ENCODE results near the gene GAPT. TPM values are rescaled to one million over a fixed set of nuclear protein-coding genes. Genes with fewer than 3 reads are reported as not detected.

Gene GAPT
- total RNA-seq, 4 donors from 2014 or later, result 0.60 TPM; not detected in 3

DNA sequence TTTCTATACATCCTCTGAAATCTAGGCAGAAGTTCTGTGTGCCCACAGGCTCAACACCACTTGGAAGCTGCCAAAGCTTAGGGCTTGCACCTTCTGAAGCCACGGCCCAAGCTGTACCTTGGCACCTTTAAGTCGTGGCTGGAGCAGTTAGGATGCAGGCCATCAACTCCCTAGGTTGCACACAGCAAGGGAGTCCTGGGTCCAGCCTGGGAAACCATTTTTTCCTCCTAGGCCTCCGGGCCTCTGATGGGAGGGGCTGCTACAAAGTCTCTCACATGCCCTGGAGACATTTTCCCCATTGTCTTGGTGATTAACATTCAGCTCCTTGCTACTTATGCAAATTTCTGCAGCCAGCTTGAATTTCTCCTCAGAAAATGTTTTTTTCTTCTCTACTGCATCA lies 15.8 kb upstream of the GAPT start:
- intact Hi-C loops (cut with DNase I; ENCODE audit: low total_unique reads) (no loop called here), in situ Hi-C loops (cut with MboI; ENCODE audit: low sequenced_read_pairs in 4 of 4) (no loop called here)
- Histone ChIP-seq H3K27me3 (no peaks in the 10 kb centered on the region), H3K36me3 (no peaks in the 10 kb centered on the region), H3K9me3 (no peaks in the 10 kb centered on the region), H3K4me1 (no peaks in the 10 kb centered on the region), H3K27ac (no peak overlapping the region), H3K4me3 (no peak overlapping the region)
- no peak for TF ChIP-seq POLR2A (IDR thresholded peaks at IDR 0.05)
- no peak for TF ChIP-seq CTCF (IDR thresholded peaks at IDR 0.05 in 4 of 5, conservative IDR thresholded peaks at IDR 0.05 in 1 of 5)
- DNase-seq (no peak), ATAC-seq (no peak)

- no peak for DNase-seq
- ATAC-seq, result no peak
- Histone ChIP-seq H3K4me3 (no peak overlapping the region), H3K9me3 (no peaks in the 10 kb centered on the region), H3K27ac (no peak overlapping the region), H3K4me1 (no peaks in the 10 kb centered on the region), H3K27me3 (peaks cover 0 to 3% (median 0%) of the 10 kb centered on the region in 3 donors), H3K36me3 (no peaks in the 10 kb centered on the region)
- TF ChIP-seq POLR2A (IDR thresholded peaks at IDR 0.05) (no peak), CTCF (IDR thresholded peaks at IDR 0.05 in 4 of 5, conservative IDR thresholded peaks at IDR 0.05 in 1 of 5) (no peak)
- intact Hi-C loops (cut with DNase I; ENCODE audit: low total_unique reads), result no loop called here
- in situ Hi-C loops (cut with MboI; ENCODE audit: low sequenced_read_pairs in 4 of 4), result no loop called here
These were observed 13.4 kb upstream of the GAPT start for GRCh38 chr5:58477760-58478376.

GRCh38 chr5:58481066-58481676 lies 10.1 kb upstream of the GAPT start:
- in situ Hi-C loops (cut with MboI; ENCODE audit: low sequenced_read_pairs in 4 of 4), result no loop called here
- TF ChIP-seq CTCF (IDR thresholded peaks at IDR 0.05 in 4 of 5, conservative IDR thresholded peaks at IDR 0.05 in 1 of 5) (no peak), POLR2A (IDR thresholded peaks at IDR 0.05) (no peak)
- no peak for ATAC-seq
- no peak overlapping the region for H3K27ac ChIP-seq
- peaks cover 0 to 7% (median 0%) of the 10 kb centered on the region in 3 donors for H3K27me3 ChIP-seq
- H3K36me3 ChIP-seq, result no peaks in the 10 kb centered on the region
- no peaks in the 10 kb centered on the region for H3K9me3 ChIP-seq
- intact Hi-C loops (cut with DNase I; ENCODE audit: low total_unique reads), result no loop called here
- no peak for DNase-seq
- H3K4me3 ChIP-seq, result no peak overlapping the region
- H3K4me1 ChIP-seq, result no peaks in the 10 kb centered on the region

- Histone ChIP-seq H3K4me1 (no peaks in the 10 kb centered on the region), H3K27me3 (peaks cover 0 to 7% (median 0%) of the 10 kb centered on the region in 3 donors), H3K36me3 (no peaks in the 10 kb centered on the region), H3K27ac (no peak overlapping the region), H3K4me3 (no peak overlapping the region), H3K9me3 (no peaks in the 10 kb centered on the region)
- in situ Hi-C loops (cut with MboI; ENCODE audit: low sequenced_read_pairs in 4 of 4) (no loop called here), intact Hi-C loops (cut with DNase I; ENCODE audit: low total_unique reads) (no loop called here)
- TF ChIP-seq CTCF (IDR thresholded peaks at IDR 0.05 in 4 of 5, conservative IDR thresholded peaks at IDR 0.05 in 1 of 5), result no peak
- TF ChIP-seq POLR2A (IDR thresholded peaks at IDR 0.05), result no peak
- ATAC-seq (no peak), DNase-seq (no peak)
These were observed 9.4 kb upstream of the GAPT start for GRCh38 chr5:58481828-58482227.
